C4-2B (cell line): ENCODE measurements around the gene PYDC1.

Source experiments
- ZFX ChIP-seq: fragments of 450-650 bp; IDR thresholded peaks from 2 replicates; pipeline ENCODE4 v1.6.1; 2017
- TF ChIP-seq, protein P1 (sequence below): fragments of 450-650 bp; conservative IDR thresholded peaks from 2 replicates; pipeline ENCODE4 v1.5.1; 2017; ENCODE audit warnings: mild to moderate bottlenecking

GRCh38 chr16:31243734-31244670 lies 27.1 kb upstream of the PYDC1 start:
- TF ChIP-seq, protein P1, sequence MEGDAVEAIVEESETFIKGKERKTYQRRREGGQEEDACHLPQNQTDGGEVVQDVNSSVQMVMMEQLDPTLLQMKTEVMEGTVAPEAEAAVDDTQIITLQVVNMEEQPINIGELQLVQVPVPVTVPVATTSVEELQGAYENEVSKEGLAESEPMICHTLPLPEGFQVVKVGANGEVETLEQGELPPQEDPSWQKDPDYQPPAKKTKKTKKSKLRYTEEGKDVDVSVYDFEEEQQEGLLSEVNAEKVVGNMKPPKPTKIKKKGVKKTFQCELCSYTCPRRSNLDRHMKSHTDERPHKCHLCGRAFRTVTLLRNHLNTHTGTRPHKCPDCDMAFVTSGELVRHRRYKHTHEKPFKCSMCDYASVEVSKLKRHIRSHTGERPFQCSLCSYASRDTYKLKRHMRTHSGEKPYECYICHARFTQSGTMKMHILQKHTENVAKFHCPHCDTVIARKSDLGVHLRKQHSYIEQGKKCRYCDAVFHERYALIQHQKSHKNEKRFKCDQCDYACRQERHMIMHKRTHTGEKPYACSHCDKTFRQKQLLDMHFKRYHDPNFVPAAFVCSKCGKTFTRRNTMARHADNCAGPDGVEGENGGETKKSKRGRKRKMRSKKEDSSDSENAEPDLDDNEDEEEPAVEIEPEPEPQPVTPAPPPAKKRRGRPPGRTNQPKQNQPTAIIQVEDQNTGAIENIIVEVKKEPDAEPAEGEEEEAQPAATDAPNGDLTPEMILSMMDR = no peak
- no peak for TF ChIP-seq ZFX
